Fibroblast of the aortic adventitia (primary cell): ENCODE data around the gene NFATC3. TPM values are rescaled to one million over a fixed set of nuclear protein-coding genes. Genes with fewer than 3 reads are reported as not detected.

Experiments used
- DNase-seq: peaks from one replicate; pipeline ENCODE4 v3.0.0-alpha.2; 2010; ENCODE audit warnings: low read depth
- H3K4me3 ChIP-seq: 2 replicates; pipeline ENCODE4 v1.5.1; 2011; ENCODE audit warnings: low read depth, mild to moderate bottlenecking, control low read depth, low read length, moderate library complexity
- total RNA-seq: library from RNA; depleted of rRNA; stranded (reverse); fragments of >200 nt; gene quantifications from 2 replicates; pipeline ENCODE4 v1.2.3, GENCODE V29; 2012; ENCODE audit warnings: low replicate concordance
- TF ChIP-seq, protein P1 (sequence below): IDR thresholded peaks from 2 replicates; pipeline ENCODE4 v1.5.1; 2011; ENCODE audit warnings: mild to moderate bottlenecking, low read length, control low read depth, inconsistent platforms; ENCODE audit not compliant: insufficient read depth

Gene NFATC3
- total RNA-seq, 1 donor: 36.3 TPM

DNA sequence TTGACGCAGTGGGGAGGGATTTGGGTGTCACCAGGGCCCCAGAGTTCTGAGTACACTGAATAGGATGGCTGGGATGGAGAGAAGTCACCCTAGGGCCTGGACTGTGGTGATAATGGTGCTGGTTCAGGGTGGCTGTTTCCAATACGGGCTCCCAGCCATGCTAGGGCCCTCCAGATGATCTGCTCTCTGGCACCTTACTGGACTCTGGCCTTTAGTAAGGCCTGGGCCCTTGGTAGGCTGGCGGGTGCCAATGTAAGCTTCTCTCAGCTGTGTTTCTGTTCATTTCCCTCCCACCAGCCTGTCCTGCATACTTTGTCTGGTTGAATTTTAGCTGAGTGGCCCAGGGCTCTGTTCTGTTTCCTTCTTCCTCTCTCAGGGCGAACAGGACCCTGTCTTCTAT is 162.8 kb downstream of the NFATC3 start:
- H3K4me3 ChIP-seq: no peak overlapping the region
- no peak for DNase-seq
- TF ChIP-seq, protein P1, sequence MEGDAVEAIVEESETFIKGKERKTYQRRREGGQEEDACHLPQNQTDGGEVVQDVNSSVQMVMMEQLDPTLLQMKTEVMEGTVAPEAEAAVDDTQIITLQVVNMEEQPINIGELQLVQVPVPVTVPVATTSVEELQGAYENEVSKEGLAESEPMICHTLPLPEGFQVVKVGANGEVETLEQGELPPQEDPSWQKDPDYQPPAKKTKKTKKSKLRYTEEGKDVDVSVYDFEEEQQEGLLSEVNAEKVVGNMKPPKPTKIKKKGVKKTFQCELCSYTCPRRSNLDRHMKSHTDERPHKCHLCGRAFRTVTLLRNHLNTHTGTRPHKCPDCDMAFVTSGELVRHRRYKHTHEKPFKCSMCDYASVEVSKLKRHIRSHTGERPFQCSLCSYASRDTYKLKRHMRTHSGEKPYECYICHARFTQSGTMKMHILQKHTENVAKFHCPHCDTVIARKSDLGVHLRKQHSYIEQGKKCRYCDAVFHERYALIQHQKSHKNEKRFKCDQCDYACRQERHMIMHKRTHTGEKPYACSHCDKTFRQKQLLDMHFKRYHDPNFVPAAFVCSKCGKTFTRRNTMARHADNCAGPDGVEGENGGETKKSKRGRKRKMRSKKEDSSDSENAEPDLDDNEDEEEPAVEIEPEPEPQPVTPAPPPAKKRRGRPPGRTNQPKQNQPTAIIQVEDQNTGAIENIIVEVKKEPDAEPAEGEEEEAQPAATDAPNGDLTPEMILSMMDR: no peak

DNA sequence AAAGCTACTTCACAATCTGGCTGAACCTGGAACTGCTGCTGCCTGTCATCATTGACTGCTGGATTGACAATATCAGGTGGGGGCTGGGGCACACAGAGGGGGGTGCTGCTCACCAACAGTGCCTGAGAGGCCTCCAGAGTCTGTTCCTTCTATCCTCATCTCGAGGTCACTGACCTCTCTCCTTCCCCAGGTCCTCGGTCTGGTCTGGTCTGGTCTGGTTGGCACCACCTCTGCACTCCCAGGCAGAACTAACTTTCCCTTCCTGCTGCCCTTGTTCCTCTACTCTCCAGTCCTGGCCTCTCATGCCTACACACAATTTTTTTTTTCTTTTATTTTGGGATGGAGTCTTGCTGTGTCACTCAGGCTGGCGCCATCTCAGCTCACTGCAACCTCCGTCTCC is 164.2 kb downstream of the NFATC3 start:
- no peak for DNase-seq
- H3K4me3 ChIP-seq: no peak overlapping the region
- TF ChIP-seq, protein P1: no peak

DNA sequence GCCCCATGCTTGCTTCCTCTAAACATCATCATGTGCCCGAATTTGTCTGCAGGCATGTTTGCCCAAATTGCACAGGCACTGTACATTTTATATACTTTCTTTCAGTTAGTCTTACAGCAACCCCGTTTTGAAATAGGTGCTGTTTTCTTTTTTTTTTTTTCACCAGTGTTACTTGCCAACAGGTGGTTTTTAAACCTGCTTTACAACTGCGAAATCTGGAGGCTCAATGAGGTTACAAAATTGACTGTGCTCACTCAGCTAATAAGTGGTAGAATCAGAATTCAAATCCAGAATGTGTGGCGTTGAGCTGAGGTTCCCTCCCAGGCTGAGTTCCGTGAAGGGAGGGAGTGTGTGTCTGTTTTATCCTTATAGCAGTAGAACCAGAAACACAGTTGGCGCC is 165.8 kb downstream of the NFATC3 start:
- TF ChIP-seq, protein P1: no peak
- H3K4me3 ChIP-seq: no peak overlapping the region
- DNase-seq: no peak

DNA sequence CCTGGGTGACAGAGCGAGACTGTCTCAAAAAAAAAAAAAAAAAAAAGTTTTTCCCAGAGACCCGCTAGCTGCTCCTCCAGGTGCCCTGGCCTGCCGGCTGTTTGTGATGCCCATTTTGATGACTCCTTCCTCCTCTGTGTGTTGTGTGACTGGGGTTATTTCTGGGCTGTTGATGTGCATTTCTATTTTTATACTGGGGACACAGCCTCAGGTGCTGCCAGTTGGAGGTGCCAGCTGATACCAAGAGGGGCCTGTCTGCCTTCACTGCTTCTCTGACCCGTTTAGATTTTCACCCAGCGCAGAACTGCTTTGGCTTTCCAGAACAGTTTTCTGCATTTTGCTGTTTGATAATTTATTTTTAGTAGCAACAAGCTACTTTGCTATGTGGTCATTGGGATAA is 166.7 kb downstream of the NFATC3 start:
- TF ChIP-seq, protein P1: no peak
- DNase-seq: no peak

GRCh38 chr16:68252383-68252782 is 167.2 kb downstream of the NFATC3 start:
- TF ChIP-seq, protein P1: no peak
- no peak overlapping the region for H3K4me3 ChIP-seq
- no peak for DNase-seq

More for the DNA sequence above, 166.7 kb downstream of the NFATC3 start:
- H3K4me3 ChIP-seq: no peak overlapping the region

DNA sequence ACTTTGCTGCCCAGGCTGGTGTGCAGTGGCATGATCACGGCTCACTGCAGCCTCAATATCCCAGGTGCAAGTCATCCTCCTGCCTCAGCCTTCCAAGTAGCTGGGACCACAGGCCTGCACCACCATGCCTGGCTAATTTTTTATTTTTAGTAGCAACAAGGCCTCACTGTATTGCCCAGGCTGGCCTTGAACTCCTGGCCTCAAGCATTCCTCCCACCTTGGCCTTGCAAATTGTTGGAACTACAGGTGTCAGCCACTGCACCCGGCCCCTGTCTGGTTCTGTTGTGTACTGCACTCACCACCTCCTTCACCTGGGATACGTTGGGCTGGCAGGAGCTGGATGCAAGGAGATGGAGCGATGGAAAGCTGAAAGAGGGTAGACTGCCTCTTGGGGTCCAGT is 168.6 kb downstream of the NFATC3 start:
- H3K4me3 ChIP-seq: no peak overlapping the region
- TF ChIP-seq, protein P1: no peak
- no peak for DNase-seq

DNA sequence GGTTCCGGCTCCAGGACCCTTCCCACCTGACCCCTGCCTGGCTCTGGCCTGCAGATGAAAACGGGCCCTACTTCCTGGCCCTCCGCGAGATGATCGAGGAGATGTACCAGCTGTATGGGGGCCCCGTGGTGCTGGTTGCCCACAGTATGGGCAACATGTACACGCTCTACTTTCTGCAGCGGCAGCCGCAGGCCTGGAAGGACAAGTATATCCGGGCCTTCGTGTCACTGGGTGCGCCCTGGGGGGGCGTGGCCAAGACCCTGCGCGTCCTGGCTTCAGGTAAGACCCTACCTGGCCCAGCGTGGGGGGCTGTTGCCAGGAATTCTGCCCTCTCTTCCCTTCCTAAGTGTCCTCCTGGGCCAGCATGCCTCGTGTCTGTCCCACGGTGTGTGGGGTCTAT is 170.5 kb downstream of the NFATC3 start:
- TF ChIP-seq, protein P1: no peak
- H3K4me3 ChIP-seq: no peak overlapping the region
- no peak for DNase-seq
